ENCODE measurements around the gene ADRA2C. TPM values are rescaled to one million over a fixed set of nuclear protein-coding genes. Genes with fewer than 3 reads are reported as not detected.

Gene ADRA2C
- total RNA-seq, 1 experiment from 2014 or later = 0.28 TPM

DNA sequence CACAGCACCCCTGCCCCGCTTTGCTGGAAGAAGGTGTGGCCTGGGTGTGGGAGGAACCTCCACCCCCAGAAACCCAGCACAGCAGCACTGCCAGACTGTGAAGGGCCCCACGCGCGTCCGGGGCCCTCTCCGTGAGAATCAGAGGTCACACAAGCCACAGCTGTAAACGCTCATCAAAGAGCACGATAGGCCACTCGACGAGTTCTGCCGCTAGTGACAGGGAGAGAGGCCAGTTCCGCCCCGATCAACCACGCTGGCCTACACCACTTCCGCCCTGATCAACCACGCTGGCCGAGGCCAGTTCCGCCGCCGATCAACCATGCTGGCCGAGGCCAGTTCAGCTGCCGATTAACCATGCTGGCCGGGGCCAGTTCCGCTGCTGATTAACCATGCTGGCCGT is 25.9 kb upstream of the ADRA2C start:
- CTCF ChIA-PET = no interaction called here
- no TSS peak for BruUV-seq (replicated peaks)
- Mint-ChIP-seq H3K4me1 (ENCODE audit: insufficient read depth, unreplicated experiment) (no peaks in the 10 kb centered on the region), H3K4me3 (ENCODE audit: unreplicated experiment) (no peak overlapping the region), H3K27ac (ENCODE audit: low read depth, unreplicated experiment) (no peak overlapping the region), H3K9me3 (ENCODE audit: unreplicated experiment) (no peaks in the 10 kb centered on the region), H3K36me3 (ENCODE audit: insufficient read depth, unreplicated experiment) (no peaks in the 10 kb centered on the region), H3K27me3 (ENCODE audit: insufficient read depth, unreplicated experiment) (peaks cover 30% of the 10 kb centered on the region)
- POLR2A ChIA-PET = no interaction called here
- no peak for DNase-seq (ENCODE audit: unreplicated experiment)
- TF ChIP-seq, protein P1, sequence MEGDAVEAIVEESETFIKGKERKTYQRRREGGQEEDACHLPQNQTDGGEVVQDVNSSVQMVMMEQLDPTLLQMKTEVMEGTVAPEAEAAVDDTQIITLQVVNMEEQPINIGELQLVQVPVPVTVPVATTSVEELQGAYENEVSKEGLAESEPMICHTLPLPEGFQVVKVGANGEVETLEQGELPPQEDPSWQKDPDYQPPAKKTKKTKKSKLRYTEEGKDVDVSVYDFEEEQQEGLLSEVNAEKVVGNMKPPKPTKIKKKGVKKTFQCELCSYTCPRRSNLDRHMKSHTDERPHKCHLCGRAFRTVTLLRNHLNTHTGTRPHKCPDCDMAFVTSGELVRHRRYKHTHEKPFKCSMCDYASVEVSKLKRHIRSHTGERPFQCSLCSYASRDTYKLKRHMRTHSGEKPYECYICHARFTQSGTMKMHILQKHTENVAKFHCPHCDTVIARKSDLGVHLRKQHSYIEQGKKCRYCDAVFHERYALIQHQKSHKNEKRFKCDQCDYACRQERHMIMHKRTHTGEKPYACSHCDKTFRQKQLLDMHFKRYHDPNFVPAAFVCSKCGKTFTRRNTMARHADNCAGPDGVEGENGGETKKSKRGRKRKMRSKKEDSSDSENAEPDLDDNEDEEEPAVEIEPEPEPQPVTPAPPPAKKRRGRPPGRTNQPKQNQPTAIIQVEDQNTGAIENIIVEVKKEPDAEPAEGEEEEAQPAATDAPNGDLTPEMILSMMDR (IDR thresholded peaks at IDR 0.05; ENCODE audit: unreplicated experiment) = no peak
- intact Hi-C loops (cut with micrococcal nuclease) = no loop called here

DNA sequence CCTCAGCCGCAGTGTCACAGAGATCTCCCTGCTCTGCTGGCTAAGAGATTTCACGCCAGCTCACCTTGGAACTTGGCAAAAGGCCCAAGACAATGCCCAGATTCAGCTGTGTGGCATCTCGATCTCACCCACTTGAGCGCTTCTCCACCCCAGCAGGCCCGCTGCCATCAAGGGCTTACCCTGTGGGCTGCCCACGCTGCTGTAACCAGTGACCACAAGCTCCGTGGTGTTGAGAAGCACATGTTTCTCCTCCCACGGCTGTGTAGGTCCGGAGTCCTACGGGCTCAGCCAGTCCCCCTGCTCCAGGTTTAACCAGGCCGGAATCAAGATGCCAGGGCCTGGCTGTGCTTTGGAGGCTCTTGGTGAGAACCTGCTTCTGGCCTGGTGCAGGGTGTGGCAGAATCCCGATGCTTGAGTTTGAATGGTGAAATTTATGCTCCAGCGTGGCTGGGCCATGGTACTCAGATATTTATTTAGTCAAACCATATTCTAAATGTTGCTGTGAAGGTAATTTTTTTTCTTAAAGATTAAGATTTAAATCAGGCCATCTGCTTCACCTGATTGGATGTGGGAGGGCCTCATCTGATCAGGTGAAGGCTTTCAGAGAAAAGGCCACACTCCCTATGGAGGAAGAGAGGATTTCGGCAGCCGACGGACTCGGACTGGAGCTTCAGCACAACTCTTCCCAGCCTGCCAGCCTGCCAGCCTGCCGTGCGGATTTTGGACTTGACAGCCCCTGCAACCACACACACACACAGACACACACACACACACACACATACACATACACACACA is 24.8 kb upstream of the ADRA2C start:
- POLR2A ChIA-PET = no interaction called here
- no TSS peak for BruUV-seq (replicated peaks)

DNA sequence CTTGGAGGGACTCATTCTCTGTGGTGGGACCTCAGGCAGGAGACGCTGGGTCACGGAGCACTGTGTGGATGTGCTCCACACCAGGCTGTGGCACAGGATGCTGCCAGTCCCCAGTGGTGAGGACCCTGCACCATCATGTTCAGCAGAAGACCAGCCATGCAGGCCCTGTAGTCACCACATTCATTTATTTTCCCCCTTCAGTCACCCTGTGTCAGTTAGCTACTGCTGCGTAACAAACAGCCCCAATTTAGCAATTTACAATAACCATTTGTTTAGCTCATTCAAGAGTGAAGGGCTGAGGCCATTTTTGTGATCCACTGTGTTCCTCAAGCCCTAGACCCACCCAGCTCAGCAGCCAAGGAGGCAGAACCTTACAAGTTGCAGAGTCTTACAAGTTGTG is 23.6 kb upstream of the ADRA2C start:
- TF ChIP-seq, protein P1 (IDR thresholded peaks at IDR 0.05; ENCODE audit: unreplicated experiment) = no peak
- H3K27ac Mint-ChIP-seq (ENCODE audit: low read depth, unreplicated experiment) = no peak overlapping the region
- DNase-seq (ENCODE audit: unreplicated experiment) = no peak
- POLR2A ChIA-PET = no interaction called here
- no peaks in the 10 kb centered on the region for H3K4me1 Mint-ChIP-seq (ENCODE audit: insufficient read depth, unreplicated experiment)
- intact Hi-C loops (cut with micrococcal nuclease) = no loop called here
- no TSS peak for BruUV-seq (replicated peaks)
- peaks cover 17% of the 10 kb centered on the region for H3K27me3 Mint-ChIP-seq (ENCODE audit: insufficient read depth, unreplicated experiment)
- H3K36me3 Mint-ChIP-seq (ENCODE audit: insufficient read depth, unreplicated experiment) = no peaks in the 10 kb centered on the region
- H3K9me3 Mint-ChIP-seq (ENCODE audit: unreplicated experiment) = no peaks in the 10 kb centered on the region
- CTCF ChIA-PET = no interaction called here
- H3K4me3 Mint-ChIP-seq (ENCODE audit: unreplicated experiment) = no peak overlapping the region

More for the DNA sequence above, 24.8 kb upstream of the ADRA2C start:
- Mint-ChIP-seq H3K27me3 (ENCODE audit: insufficient read depth, unreplicated experiment) (peaks cover 20% of the 10 kb centered on the region), H3K27ac (ENCODE audit: low read depth, unreplicated experiment) (no peak overlapping the region), H3K9me3 (ENCODE audit: unreplicated experiment) (no peaks in the 10 kb centered on the region), H3K36me3 (ENCODE audit: insufficient read depth, unreplicated experiment) (no peaks in the 10 kb centered on the region), H3K4me1 (ENCODE audit: insufficient read depth, unreplicated experiment) (no peaks in the 10 kb centered on the region), H3K4me3 (ENCODE audit: unreplicated experiment) (no peak overlapping the region)
- TF ChIP-seq, protein P1 (IDR thresholded peaks at IDR 0.05; ENCODE audit: unreplicated experiment) = no peak
- no peak for DNase-seq (ENCODE audit: unreplicated experiment)
- intact Hi-C loops (cut with micrococcal nuclease) = no loop called here
- CTCF ChIA-PET = no interaction called here

DNA sequence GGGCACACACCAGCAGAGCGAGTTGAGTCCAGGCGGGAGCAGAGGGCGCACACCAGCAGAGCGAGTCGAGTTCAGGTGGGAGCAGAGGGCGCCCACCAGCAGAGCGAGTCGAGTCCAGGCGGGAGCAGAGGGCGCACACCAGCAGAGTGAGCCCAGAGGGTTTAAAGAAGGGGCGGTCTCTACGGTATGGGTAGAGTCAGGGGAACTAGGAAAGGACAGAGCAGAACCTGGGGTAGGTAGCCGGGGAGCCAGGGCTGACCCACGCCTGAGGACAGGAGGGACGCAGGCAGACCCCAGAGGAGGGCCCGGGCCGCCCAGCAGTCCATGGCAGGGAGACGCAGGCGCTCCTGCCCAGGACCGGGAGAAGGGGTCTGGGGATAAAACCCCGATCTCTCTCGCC is 22.0 kb upstream of the ADRA2C start:
- no TSS peak for BruUV-seq (replicated peaks)
- Mint-ChIP-seq H3K27me3 (ENCODE audit: insufficient read depth, unreplicated experiment) (peaks cover 26% of the 10 kb centered on the region), H3K4me1 (ENCODE audit: insufficient read depth, unreplicated experiment) (no peaks in the 10 kb centered on the region), H3K27ac (ENCODE audit: low read depth, unreplicated experiment) (no peak overlapping the region), H3K4me3 (ENCODE audit: unreplicated experiment) (no peak overlapping the region), H3K36me3 (ENCODE audit: insufficient read depth, unreplicated experiment) (no peaks in the 10 kb centered on the region), H3K9me3 (ENCODE audit: unreplicated experiment) (no peaks in the 10 kb centered on the region)
- intact Hi-C loops (cut with micrococcal nuclease) = no loop called here
- TF ChIP-seq, protein P1 (IDR thresholded peaks at IDR 0.05; ENCODE audit: unreplicated experiment) = no peak
- POLR2A ChIA-PET = no interaction called here
- CTCF ChIA-PET = interaction anchor here (0.6 to 1.1 kb wide), 4 partner anchors 40 to 387 kb away, joined by 3 read pairs; no protein-coding TSS in a partner anchor
- DNase-seq (ENCODE audit: unreplicated experiment) = no peak

All from MCF 10A (cell line).